Ectodermal cell (in vitro differentiated cells): ENCODE measurements around the gene CHCHD10. TPM values are rescaled to one million over a fixed set of nuclear protein-coding genes. Genes with fewer than 3 reads are reported as not detected.

Source experiments
- H3K27ac ChIP-seq: 2 replicates; pipeline ENCODE4 v1.7.0; 2013; ENCODE audit warnings: mild to moderate bottlenecking, low read depth, low read length; ENCODE audit not compliant: insufficient read depth, poor library complexity, severe bottlenecking
- H3K27me3 ChIP-seq: 2 replicates; pipeline ENCODE4 v1.7.0; 2013; ENCODE audit warnings: mild to moderate bottlenecking, low read length; ENCODE audit not compliant: insufficient read depth, control insufficient read depth, poor library complexity, severe bottlenecking
- H3K36me3 ChIP-seq: one replicate; pipeline ENCODE4 v1.7.0; 2013; ENCODE audit warnings: low read length; ENCODE audit not compliant: control insufficient read depth, insufficient read depth
- H3K4me1 ChIP-seq: one replicate; pipeline ENCODE4 v1.7.0; 2013; ENCODE audit warnings: low read length; ENCODE audit not compliant: control insufficient read depth, insufficient read depth
- H3K4me3 ChIP-seq: 2 replicates; pipeline ENCODE4 v1.7.0; 2013; ENCODE audit warnings: low read depth, low read length, control low read depth; ENCODE audit not compliant: insufficient read depth
- H3K9me3 ChIP-seq: 2 replicates; pipeline ENCODE4 v1.7.0; 2013; ENCODE audit warnings: mild to moderate bottlenecking, low read length, moderate library complexity; ENCODE audit not compliant: control insufficient read depth
- WGBS, 2 experiments: methylation state at CpG; one replicate each; pipeline ENCODE4 v1.1.7; 2013; ENCODE audit warnings: missing lambda C conversion rate in 2 of 2; 5-methylcytosine and 5-hydroxymethylcytosine counted together
- polyA plus RNA-seq, 4 experiments: library from polyadenylated mRNA; stranded (reverse); fragments of 50-300 nt; gene quantifications; one replicate each; pipeline ENCODE4 v1.2.3, GENCODE V29; 2013

Gene CHCHD10
- 41.8 TPM for polyA plus RNA-seq (2013, experiment 1 of 4)
- polyA plus RNA-seq (2013, experiment 2 of 4): 34.3 TPM
- 53.6 TPM for polyA plus RNA-seq (2013, experiment 3 of 4)
- 50.9 TPM for polyA plus RNA-seq (2013, experiment 4 of 4)

- peak within 1 kb of the TSS; percentile 56 for H3K27ac ChIP-seq
Observed at GRCh38 chr22:23767673-23768548, at the start of gene CHCHD10. Gene CHCHD10, minus strand, starts transcription at chr22:23767972. Its CDS starts 98 bp downstream, at chr22:23767874.

GRCh38 chr22:23817146-23817545 lies 49.4 kb upstream of the CHCHD10 start:
- 95 to 96% methylated on average over 6 of the region's 6 CpGs for WGBS, 2 experiments
- Histone ChIP-seq H3K4me1 (no peaks in the 10 kb centered on the region), H3K36me3 (peaks cover 61% of the 10 kb centered on the region), H3K9me3 (no peaks in the 10 kb centered on the region), H3K27ac (no peak overlapping the region), H3K27me3 (no peaks in the 10 kb centered on the region), H3K4me3 (no peak overlapping the region)

More at GRCh38 chr22:23767673-23768548, at the start of gene CHCHD10:
- H3K27me3 ChIP-seq: peaks cover 7% of the 10 kb centered on the region
- H3K9me3 ChIP-seq: no peaks in the 10 kb centered on the region
- H3K4me1 ChIP-seq: peaks cover 15% of the 10 kb centered on the region
- WGBS, 2 experiments: 0% methylated on average over 63 of the region's 63 CpGs
- peak within 1 kb of the TSS; percentile 67 for H3K4me3 ChIP-seq
- no peaks in the 10 kb centered on the region for H3K36me3 ChIP-seq

- no peaks in the 10 kb centered on the region for H3K27me3 ChIP-seq
- H3K36me3 ChIP-seq: peaks cover 61% of the 10 kb centered on the region
- H3K4me1 ChIP-seq: no peaks in the 10 kb centered on the region
- 90 to 91% methylated on average over 18 of the region's 18 CpGs for WGBS, 2 experiments
- no peak overlapping the region for H3K4me3 ChIP-seq
- H3K9me3 ChIP-seq: no peaks in the 10 kb centered on the region
- H3K27ac ChIP-seq: no peak overlapping the region
Observed at GRCh38 chr22:23816156-23816976, 48.6 kb upstream of the CHCHD10 start.

GRCh38 chr22:23815541-23816155 lies 47.9 kb upstream of the CHCHD10 start:
- 85 to 88% methylated on average over 10 of the region's 10 CpGs for WGBS, 2 experiments
- H3K36me3 ChIP-seq: peaks cover 58% of the 10 kb centered on the region

GRCh38 chr22:23812378-23812777 lies 44.6 kb upstream of the CHCHD10 start:
- 91 to 96% methylated on average over 3 of the region's 4 CpGs for WGBS, 2 experiments
- H3K4me1 ChIP-seq: no peaks in the 10 kb centered on the region
- H3K36me3 ChIP-seq: peaks cover 33% of the 10 kb centered on the region
- no peak overlapping the region for H3K4me3 ChIP-seq
- H3K9me3 ChIP-seq: no peaks in the 10 kb centered on the region
- H3K27me3 ChIP-seq: no peaks in the 10 kb centered on the region
- H3K27ac ChIP-seq: no peak overlapping the region

More at GRCh38 chr22:23815541-23816155, 47.9 kb upstream of the CHCHD10 start:
- Histone ChIP-seq H3K9me3 (no peaks in the 10 kb centered on the region), H3K4me3 (no peak overlapping the region), H3K4me1 (no peaks in the 10 kb centered on the region), H3K27me3 (no peaks in the 10 kb centered on the region), H3K27ac (no peak overlapping the region)

GRCh38 chr22:23806837-23807236 lies 39.1 kb upstream of the CHCHD10 start:
- Histone ChIP-seq H3K27ac (no peak overlapping the region), H3K4me3 (no peak overlapping the region), H3K9me3 (no peaks in the 10 kb centered on the region), H3K4me1 (no peaks in the 10 kb centered on the region), H3K36me3 (peaks cover 47% of the 10 kb centered on the region), H3K27me3 (no peaks in the 10 kb centered on the region)
- WGBS, 2 experiments: 82 to 96% methylated on average over 1 of the region's 1 CpG

- no peak overlapping the region for H3K27ac ChIP-seq
- peaks cover 54% of the 10 kb centered on the region for H3K36me3 ChIP-seq
- 87 to 88% methylated on average over 12 of the region's 12 CpGs for WGBS, 2 experiments
- H3K4me1 ChIP-seq: no peaks in the 10 kb centered on the region
- H3K4me3 ChIP-seq: no peak overlapping the region
- H3K27me3 ChIP-seq: no peaks in the 10 kb centered on the region
- no peaks in the 10 kb centered on the region for H3K9me3 ChIP-seq
Observed at GRCh38 chr22:23804781-23805291, 37.1 kb upstream of the CHCHD10 start.

GRCh38 chr22:23803001-23803819 lies 35.4 kb upstream of the CHCHD10 start:
- Histone ChIP-seq H3K27me3 (no peaks in the 10 kb centered on the region), H3K36me3 (peaks cover 65% of the 10 kb centered on the region), H3K9me3 (no peaks in the 10 kb centered on the region), H3K4me1 (no peaks in the 10 kb centered on the region), H3K27ac (no peak overlapping the region), H3K4me3 (no peak overlapping the region)
- 81 to 83% methylated on average over 21 of the region's 21 CpGs for WGBS, 2 experiments

- 92 to 95% methylated on average over 8 of the region's 8 CpGs for WGBS, 2 experiments
- Histone ChIP-seq H3K9me3 (no peaks in the 10 kb centered on the region), H3K4me1 (no peaks in the 10 kb centered on the region), H3K4me3 (no peak overlapping the region), H3K36me3 (peaks cover 69% of the 10 kb centered on the region), H3K27me3 (no peaks in the 10 kb centered on the region), H3K27ac (no peak overlapping the region)
Observed at GRCh38 chr22:23801886-23802377, 34.2 kb upstream of the CHCHD10 start.
